Inflammatory macrophage treated with lipopolysaccharide for 4 hours (primary cell): ENCODE measurements around the gene CAMKK2.
"Not testable (repeated sequence)": the region's sequence is repeated elsewhere in the genome, so short reads cannot be mapped to it uniquely, and the experiment has no call there.

Experiments used
- DNase-seq: peaks from one replicate; pipeline ENCODE4 v3.0.0-alpha.2; 2020

CAMKK2 gene

GRCh38 chr12:121245031-121245430 is 51.5 kb downstream of the CAMKK2 start:
- DNase-seq: no peak

- peak; percentile 23 for DNase-seq
Measured at GRCh38 chr12:121241156-121241970, 55.1 kb downstream of the CAMKK2 start.

GRCh38 chr12:121240484-121241101 is 55.9 kb downstream of the CAMKK2 start:
- peak; percentile 58 for DNase-seq

GRCh38 chr12:121240062-121240420 is 56.5 kb downstream of the CAMKK2 start:
- DNase-seq: no peak

- peak; percentile 72 for DNase-seq
Measured at GRCh38 chr12:121239351-121240061, 57.0 kb downstream of the CAMKK2 start.

GRCh38 chr12:121238604-121239350 is 57.7 kb downstream of the CAMKK2 start:
- DNase-seq: no peak

GRCh38 chr12:121238086-121238485 is 58.4 kb downstream of the CAMKK2 start:
- no peak for DNase-seq

GRCh38 chr12:121237415-121237814 is 59.1 kb downstream of the CAMKK2 start:
- no peak for DNase-seq

- no peak for DNase-seq
Measured at GRCh38 chr12:121236776-121237175, 59.7 kb downstream of the CAMKK2 start.

GRCh38 chr12:121233628-121234020 is 62.9 kb downstream of the CAMKK2 start:
- no peak for DNase-seq

GRCh38 chr12:121232977-121233627 is 63.4 kb downstream of the CAMKK2 start:
- DNase-seq: no peak

- no peak for DNase-seq
Measured at GRCh38 chr12:121232163-121232562, 64.3 kb downstream of the CAMKK2 start.

GRCh38 chr12:121230538-121230907 is 66.0 kb downstream of the CAMKK2 start:
- DNase-seq: no peak

- DNase-seq: peak; percentile 72
Measured at GRCh38 chr12:121229826-121230537, 66.5 kb downstream of the CAMKK2 start.

- no peak for DNase-seq
Measured at GRCh38 chr12:121228919-121229665, 67.4 kb downstream of the CAMKK2 start.

GRCh38 chr12:121227294-121227693 is 69.2 kb downstream of the CAMKK2 start:
- DNase-seq: no peak

GRCh38 chr12:121226871-121227270 is 69.6 kb downstream of the CAMKK2 start:
- not testable (repeated sequence) for DNase-seq

- no peak for DNase-seq
Measured at GRCh38 chr12:121226399-121226798, 70.1 kb downstream of the CAMKK2 start.

- no peak for DNase-seq
Measured at GRCh38 chr12:121224591-121224990, 71.9 kb downstream of the CAMKK2 start.

GRCh38 chr12:121223292-121224285 is 72.9 kb downstream of the CAMKK2 start:
- DNase-seq: no peak
